GM18526 (cell line): Measurements from ENCODE around the gene KCNB1.

Source experiments
- POLR2A ChIP-seq: IDR thresholded peaks from 3 replicates; pipeline ENCODE4 v1.6.1; 2011; ENCODE audit not compliant: insufficient read length; ENCODE audit errors: extremely low read depth

KCNB1 gene

GRCh38 chr20:49464556-49464955, 17.9 kb downstream of the KCNB1 start:
- no peak for TF ChIP-seq POLR2A

GRCh38 chr20:49462626-49463025, 19.8 kb downstream of the KCNB1 start:
- no peak for TF ChIP-seq POLR2A

GRCh38 chr20:49461894-49462620, 20.4 kb downstream of the KCNB1 start:
- TF ChIP-seq POLR2A = no peak

GRCh38 chr20:49460916-49461315, 21.6 kb downstream of the KCNB1 start:
- no peak for TF ChIP-seq POLR2A

- no peak for TF ChIP-seq POLR2A
These were observed 22.3 kb downstream of the KCNB1 start for GRCh38 chr20:49460131-49460530.

- TF ChIP-seq POLR2A = no peak
These were observed 22.8 kb downstream of the KCNB1 start for GRCh38 chr20:49459684-49460083.

- TF ChIP-seq POLR2A = no peak
These were observed 25.0 kb downstream of the KCNB1 start for GRCh38 chr20:49457444-49457843.

GRCh38 chr20:49456646-49457045, 25.8 kb downstream of the KCNB1 start:
- no peak for TF ChIP-seq POLR2A

GRCh38 chr20:49455691-49456090, 26.8 kb downstream of the KCNB1 start:
- no peak for TF ChIP-seq POLR2A

GRCh38 chr20:49452011-49452482, 30.4 kb downstream of the KCNB1 start:
- TF ChIP-seq POLR2A = no peak

- no peak for TF ChIP-seq POLR2A
These were observed 32.2 kb downstream of the KCNB1 start for GRCh38 chr20:49450281-49450721.

GRCh38 chr20:49448917-49449316, 33.6 kb downstream of the KCNB1 start:
- TF ChIP-seq POLR2A = no peak

GRCh38 chr20:49447946-49448809, 34.3 kb downstream of the KCNB1 start:
- no peak for TF ChIP-seq POLR2A

GRCh38 chr20:49447364-49447763, 35.1 kb downstream of the KCNB1 start:
- no peak for TF ChIP-seq POLR2A

GRCh38 chr20:49446808-49447207, 35.7 kb downstream of the KCNB1 start:
- TF ChIP-seq POLR2A = no peak

GRCh38 chr20:49446080-49446479, 36.4 kb downstream of the KCNB1 start:
- no peak for TF ChIP-seq POLR2A
